Esophagus squamous epithelium (tissue), 4 donors: ENCODE results near the gene LIMS2.

Experiments
- CTCF ChIP-seq, 6 experiments: fragments of 450-650 bp in 4 of 6; fragments of 200-600 bp in 2 of 6; sonication (generic) in 2 of 6; IDR thresholded peaks; one replicate each; pipeline ENCODE4 v1.5.1; 2016 to 2019; ENCODE audit warnings: antibody characterized with exemption in 6 of 6, mild to moderate bottlenecking in 4 of 6, moderate library complexity in 4 of 6
- POLR2A ChIP-seq, 4 donors: fragments of 450-650 bp; IDR thresholded peaks; one replicate each; pipeline ENCODE4 v1.6.1; 2017; ENCODE audit warnings: antibody characterized with exemption in 4 of 4, mild to moderate bottlenecking in 4 of 4, moderate library complexity in 3 of 4

GRCh38 chr2:127648321-127648720, 27.0 kb downstream of the LIMS2 start:
- TF ChIP-seq POLR2A (IDR thresholded peaks at IDR 0.05) (no peak), CTCF (IDR thresholded peaks at IDR 0.05) (no peak)
